Transverse colon (tissue), 4 donors: ENCODE measurements around the gene CHPF. TPM values are rescaled to one million over a fixed set of nuclear protein-coding genes. Genes with fewer than 3 reads are reported as not detected.

Experiments
- DNase-seq: peaks from one replicate; pipeline ENCODE4 v3.0.0-alpha.2; 2019
- H3K27ac ChIP-seq, 4 donors: fragments of 200-600 bp; sonication (generic); 2 replicates each; pipeline ENCODE4 v1.5.1; 2016 to 2018; ENCODE audit warnings: inconsistent platforms in 4 of 4
- H3K27me3 ChIP-seq: fragments of 200-600 bp; sonication (generic); 2 replicates; pipeline ENCODE4 v1.5.1; 2017; ENCODE audit warnings: inconsistent platforms
- H3K36me3 ChIP-seq, 4 donors: fragments of 200-600 bp; sonication (generic); 2 replicates each; pipeline ENCODE4 v1.5.1; 2017 to 2019; ENCODE audit warnings: inconsistent platforms in 4 of 4
- H3K4me1 ChIP-seq, 4 donors: fragments of 200-600 bp; sonication (generic); 2 replicates each; pipeline ENCODE4 v1.5.1; 2017 to 2020; ENCODE audit warnings: inconsistent platforms in 4 of 4
- H3K4me3 ChIP-seq, 4 donors: fragments of 200-600 bp; sonication (generic); 1 replicate in 1 of 4; 2 replicates in 3 of 4; pipeline versions ENCODE4 v1.5.1 to v1.6.1; 2017 to 2019; ENCODE audit warnings: inconsistent platforms in 4 of 4
- H3K9me3 ChIP-seq, 2 donors: fragments of 200-600 bp; sonication (generic); 2 replicates each; pipeline ENCODE4 v1.5.1; 2017 to 2019; ENCODE audit warnings: inconsistent platforms in 2 of 2
- CTCF ChIP-seq, 5 experiments: fragments of 200-600 bp in 3 of 5; fragments of 450-650 bp in 2 of 5; sonication (generic) in 3 of 5; IDR thresholded peaks; 1 replicate in 2 of 5; 2 replicates in 3 of 5; pipeline ENCODE4 v1.5.1; 2016 to 2017; ENCODE audit warnings: antibody characterized with exemption in 5 of 5, inconsistent platforms in 3 of 5, mild to moderate bottlenecking in 2 of 5, moderate library complexity in 1 of 5
- EP300 ChIP-seq: sonication (generic); formaldehyde crosslinking; IDR thresholded peaks from one replicate; pipeline ENCODE4 v1.6.1; 2017; ENCODE audit warnings: antibody characterized with exemption, low read depth
- POLR2A ChIP-seq: fragments of 450-650 bp; IDR thresholded peaks from one replicate; pipeline ENCODE4 v1.6.1; 2016; ENCODE audit warnings: antibody characterized with exemption, mild to moderate bottlenecking, moderate library complexity
- POLR2AphosphoS5 ChIP-seq, 3 donors: sonication (generic); formaldehyde crosslinking; IDR thresholded peaks; one replicate each; pipeline ENCODE4 v1.6.1; 2016; ENCODE audit warnings: antibody characterized with exemption in 3 of 3
- WGBS, 2 donors: methylation state at CpG; one replicate each; pipeline ENCODE4 v1.1.5; 2018; ENCODE audit warnings: low coverage in 1 of 2; 5-methylcytosine and 5-hydroxymethylcytosine counted together
- in situ Hi-C, 4 donors: fragments of 200-750 bp; cut with MboI; loops; one replicate each; pipeline versions ENCODE4 v1.15.0 to v1.15.1; 2017; ENCODE audit warnings: low sequenced_read_pairs in 3 of 4, low pct_ligation_motif_present in 1 of 4, low pct_unique_long_range_greater_than_20kb in 1 of 4
- intact Hi-C: fragments of 100-400 bp; cut with DNase I; formaldehyde crosslinking; loops from one replicate; pipeline ENCODE4 v1.15.1; 2023; ENCODE audit warnings: low total_unique reads
- total RNA-seq, 4 donors: library from RNA; depleted of rRNA; stranded (reverse); fragments of >200 nt; gene quantifications; one replicate each; pipeline ENCODE4 v1.1.0, GENCODE V29; 2016

The CHPF gene
- total RNA-seq, 4 donors from 2014 or later: 21.1 to 58.2 (median 52.1) TPM

DNA sequence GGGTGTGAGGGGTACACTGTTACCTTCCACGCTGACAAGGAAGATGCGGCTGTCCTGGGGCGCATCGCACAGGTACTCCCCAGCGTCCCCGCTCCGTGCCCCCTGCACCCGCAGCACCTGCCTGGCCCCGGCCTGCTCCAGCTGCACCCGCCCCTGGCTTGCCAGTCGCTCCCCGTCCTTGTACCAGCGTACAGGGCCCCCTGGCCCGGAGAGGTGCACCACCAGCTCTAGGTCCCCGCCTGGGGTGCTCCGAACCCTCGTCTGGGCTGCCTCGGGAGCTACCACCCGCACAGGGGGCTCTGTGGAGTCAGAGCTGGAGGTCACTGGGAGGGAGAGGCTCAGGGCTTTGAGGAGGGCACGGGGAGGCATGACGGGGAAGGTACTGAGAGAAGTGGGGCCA, 13.7 kb upstream of the CHPF start:
- 91 to 100% methylated on average over 3 to 21 of the region's 21 CpGs for WGBS, 2 donors
- intact Hi-C loops: no loop called here

GRCh38 chr2:219556413-219556812, 12.8 kb upstream of the CHPF start:
- Histone ChIP-seq H3K9me3 (no peaks in the 10 kb centered on the region), H3K36me3 (no peaks in the 10 kb centered on the region), H3K27ac (no peak overlapping the region), H3K27me3 (peaks cover 22% of the 10 kb centered on the region), H3K4me1 (peaks cover 5 to 22% (median 13%) of the 10 kb centered on the region in 4 donors), H3K4me3 (no peak overlapping the region)
- no peak for TF ChIP-seq EP300
- no peak for TF ChIP-seq POLR2A
- no peak for TF ChIP-seq POLR2AphosphoS5 (IDR thresholded peaks at IDR 0.05)
- TF ChIP-seq CTCF (IDR thresholded peaks at IDR 0.05): no peak
- 92% methylated on average over 19 of the region's 19 CpGs; no CpG with 5 or more reads in 1 of the 2 donors for WGBS, 2 donors
- no peak for DNase-seq
- in situ Hi-C loops: no loop called here
- intact Hi-C loops: no loop called here

More for the DNA sequence above, 13.7 kb upstream of the CHPF start:
- Histone ChIP-seq H3K27ac (no peak overlapping the region), H3K4me1 (peaks cover 0 to 13% (median 9%) of the 10 kb centered on the region in 4 donors), H3K27me3 (peaks cover 13% of the 10 kb centered on the region), H3K36me3 (no peaks in the 10 kb centered on the region), H3K4me3 (no peak overlapping the region), H3K9me3 (no peaks in the 10 kb centered on the region)
- no peak for DNase-seq
- in situ Hi-C loops: no loop called here
- TF ChIP-seq CTCF (IDR thresholded peaks at IDR 0.05) (no peak), EP300 (no peak), POLR2AphosphoS5 (IDR thresholded peaks at IDR 0.05) (no peak), POLR2A (no peak)

DNA sequence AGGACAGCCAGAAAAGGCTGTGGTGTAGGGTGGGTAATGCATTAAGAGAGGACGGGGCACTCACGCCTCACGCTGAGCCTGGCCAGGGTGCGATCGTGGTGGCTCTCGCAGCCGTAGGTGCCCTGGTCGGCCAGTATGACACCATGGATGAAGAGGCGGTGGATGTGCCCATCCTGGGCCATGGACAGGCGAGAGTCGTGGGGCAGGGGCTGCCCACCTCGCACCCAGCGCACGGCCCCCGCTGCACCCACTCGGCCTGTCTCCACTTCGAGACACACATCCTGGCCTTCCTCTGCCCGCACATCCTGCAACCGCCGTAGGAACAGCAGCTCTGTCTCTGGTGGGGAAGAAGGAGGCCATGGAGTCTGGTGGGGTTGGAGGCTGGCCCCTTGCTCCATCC, 12.3 kb upstream of the CHPF start:
- 74 to 92% methylated on average over 3 to 18 of the region's 20 CpGs for WGBS, 2 donors

GRCh38 chr2:219554350-219554749, 10.7 kb upstream of the CHPF start:
- 88% methylated on average over 7 of the region's 15 CpGs; no CpG with 5 or more reads in 1 of the 2 donors for WGBS, 2 donors
- Histone ChIP-seq H3K36me3 (no peaks in the 10 kb centered on the region), H3K4me3 (no peak overlapping the region), H3K27ac (no peak overlapping the region), H3K4me1 (peaks cover 5 to 19% (median 12%) of the 10 kb centered on the region in 4 donors), H3K9me3 (no peaks in the 10 kb centered on the region), H3K27me3 (peaks cover 32% of the 10 kb centered on the region)
- no peak for DNase-seq
- intact Hi-C loops: loop anchor here (5.0 kb wide), 1 partner anchor 88 kb away; no protein-coding TSS in a partner anchor
- in situ Hi-C loops: no loop called here
- TF ChIP-seq EP300 (no peak), POLR2AphosphoS5 (IDR thresholded peaks at IDR 0.05) (no peak), CTCF (IDR thresholded peaks at IDR 0.05) (no peak), POLR2A (no peak)

More for the DNA sequence above, 12.3 kb upstream of the CHPF start:
- H3K27ac ChIP-seq: no peak overlapping the region
- H3K4me1 ChIP-seq: peaks cover 5 to 24% (median 13%) of the 10 kb centered on the region in 4 donors
- intact Hi-C loops: no loop called here
- H3K27me3 ChIP-seq: peaks cover 26% of the 10 kb centered on the region
- no peak overlapping the region for H3K4me3 ChIP-seq
- no peak for TF ChIP-seq POLR2AphosphoS5 (IDR thresholded peaks at IDR 0.05)
- no peak for TF ChIP-seq POLR2A
- H3K36me3 ChIP-seq: no peaks in the 10 kb centered on the region
- in situ Hi-C loops: no loop called here
- no peak for DNase-seq
- no peaks in the 10 kb centered on the region for H3K9me3 ChIP-seq

GRCh38 chr2:219553463-219553963, 9.9 kb upstream of the CHPF start:
- peaks cover 5 to 19% (median 12%) of the 10 kb centered on the region in 4 donors for H3K4me1 ChIP-seq
- H3K27ac ChIP-seq: no peak overlapping the region
- no peaks in the 10 kb centered on the region for H3K36me3 ChIP-seq
- TF ChIP-seq POLR2A (no peak), CTCF (IDR thresholded peaks at IDR 0.05) (no peak), POLR2AphosphoS5 (IDR thresholded peaks at IDR 0.05) (no peak), EP300 (no peak)
- in situ Hi-C loops (no loop called here), intact Hi-C loops (loop anchor here (5.0 kb wide), 1 partner anchor 89 kb away; no protein-coding TSS in a partner anchor)
- 40 to 87% methylated on average over 2 to 12 of the region's 12 CpGs for WGBS, 2 donors
- DNase-seq: no peak
- peaks cover 32% of the 10 kb centered on the region for H3K27me3 ChIP-seq
- H3K9me3 ChIP-seq: no peaks in the 10 kb centered on the region
- H3K4me3 ChIP-seq: no peak overlapping the region
